Activated T-cell treated with anti-CD3 and anti-CD28 coated beads, Interleukin-2, amount 50 U/mL, for 48 hours (primary cell): ENCODE measurements around the gene TRPM2.

Experiments
- DNase-seq, 2 experiments: peaks; one replicate each; pipeline ENCODE4 v3.0.0-alpha.2; 2020

The TRPM2 gene

GRCh38 chr21:44466996-44467858, 113.8 kb downstream of the TRPM2 start:
- DNase-seq, result no peak

- DNase-seq, result no peak
These were observed 114.4 kb downstream of the TRPM2 start for GRCh38 chr21:44467859-44468195.

DNA sequence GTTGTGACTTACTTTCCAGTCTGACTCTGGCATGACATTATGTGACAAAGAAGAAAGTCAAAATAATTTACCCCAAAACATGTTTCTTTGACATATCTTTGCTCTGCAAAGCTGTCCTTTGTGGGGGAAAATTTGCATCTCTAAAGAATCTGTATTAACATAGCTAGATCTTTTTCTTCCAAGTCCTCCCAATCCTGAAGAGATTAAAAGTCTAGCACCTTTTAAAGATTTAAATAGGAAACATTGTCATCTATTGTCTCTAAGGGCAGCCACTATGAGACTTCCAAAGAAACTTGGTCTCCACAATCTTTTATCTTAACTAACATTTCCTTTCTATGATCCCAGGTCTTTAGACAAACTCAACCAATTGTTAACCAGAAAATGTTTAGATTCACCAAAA, 117.9 kb downstream of the TRPM2 start:
- no peak for DNase-seq

- DNase-seq, result no peak
These were observed 118.6 kb downstream of the TRPM2 start for GRCh38 chr21:44471996-44472395.

DNA sequence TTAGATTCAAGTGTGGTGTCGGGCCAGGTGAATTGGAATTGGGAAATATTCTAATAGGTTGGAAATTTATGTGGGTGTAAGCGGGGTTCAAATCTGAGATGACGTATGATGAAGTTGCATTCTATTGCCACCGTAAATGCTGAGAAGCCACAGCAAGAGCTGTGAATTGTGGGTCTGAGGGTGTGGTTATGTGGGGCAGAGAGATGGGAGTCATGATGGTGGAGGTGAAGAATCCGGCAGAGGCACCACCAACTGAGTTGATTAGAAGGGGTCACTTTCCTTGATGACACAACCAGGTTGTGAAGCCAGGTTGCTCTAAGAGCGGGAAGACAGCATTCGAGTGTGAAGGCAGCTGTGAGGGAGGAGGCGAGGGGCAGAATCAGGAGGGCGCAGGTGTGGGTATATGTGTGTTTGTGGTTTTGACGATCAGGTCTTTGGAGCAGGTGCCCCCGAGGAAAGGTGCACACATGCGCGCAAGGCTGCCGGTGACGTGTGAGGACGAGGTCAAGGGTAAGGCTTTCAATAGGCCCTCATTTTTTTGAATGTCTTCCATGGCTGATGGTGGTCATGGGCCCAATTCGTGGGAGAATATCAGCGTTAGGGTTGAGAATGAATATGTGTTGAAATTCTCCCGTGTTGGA, 120.6 kb downstream of the TRPM2 start:
- no peak for DNase-seq

- no peak for DNase-seq
These were observed 121.9 kb downstream of the TRPM2 start for GRCh38 chr21:44475266-44475845.

- no peak for DNase-seq
These were observed 123.7 kb downstream of the TRPM2 start for GRCh38 chr21:44477131-44477530.

- DNase-seq, result no peak
These were observed 124.3 kb downstream of the TRPM2 start for GRCh38 chr21:44477712-44478111.

- DNase-seq, result no peak
These were observed 124.8 kb downstream of the TRPM2 start for GRCh38 chr21:44478124-44478800.

- no peak for DNase-seq
These were observed 125.4 kb downstream of the TRPM2 start for GRCh38 chr21:44478801-44479167.

DNA sequence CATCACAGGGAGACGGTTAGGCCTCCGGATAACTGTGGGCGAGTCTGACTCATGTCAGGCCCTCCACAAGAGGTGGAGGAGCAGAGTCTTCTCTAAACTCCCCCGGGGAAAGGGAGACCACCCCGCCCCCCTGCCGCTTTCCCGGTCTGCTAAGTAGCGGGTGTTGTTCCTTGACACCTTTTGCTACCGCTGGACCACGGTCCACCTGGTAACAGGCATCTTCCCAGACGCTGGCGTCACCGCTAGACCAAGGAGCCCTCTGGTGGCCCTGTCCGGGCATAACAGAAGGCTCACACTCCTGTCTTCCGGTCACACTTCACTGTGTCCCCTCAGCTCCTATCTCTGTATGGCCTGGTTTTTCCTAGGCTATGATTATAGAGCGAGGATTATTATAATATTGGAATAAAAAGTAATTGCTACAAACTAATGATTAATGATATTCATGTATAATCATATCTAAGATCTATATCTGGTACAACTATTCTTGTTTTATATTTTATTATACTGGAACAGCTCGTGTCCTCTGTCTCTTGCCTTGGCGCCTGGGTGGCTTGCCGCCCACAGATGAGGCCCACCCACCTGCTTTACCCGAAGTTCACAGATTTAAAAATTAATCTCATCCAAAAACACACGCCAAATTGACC, 126.3 kb downstream of the TRPM2 start:
- DNase-seq, result peak; percentile 70 to 75

DNA sequence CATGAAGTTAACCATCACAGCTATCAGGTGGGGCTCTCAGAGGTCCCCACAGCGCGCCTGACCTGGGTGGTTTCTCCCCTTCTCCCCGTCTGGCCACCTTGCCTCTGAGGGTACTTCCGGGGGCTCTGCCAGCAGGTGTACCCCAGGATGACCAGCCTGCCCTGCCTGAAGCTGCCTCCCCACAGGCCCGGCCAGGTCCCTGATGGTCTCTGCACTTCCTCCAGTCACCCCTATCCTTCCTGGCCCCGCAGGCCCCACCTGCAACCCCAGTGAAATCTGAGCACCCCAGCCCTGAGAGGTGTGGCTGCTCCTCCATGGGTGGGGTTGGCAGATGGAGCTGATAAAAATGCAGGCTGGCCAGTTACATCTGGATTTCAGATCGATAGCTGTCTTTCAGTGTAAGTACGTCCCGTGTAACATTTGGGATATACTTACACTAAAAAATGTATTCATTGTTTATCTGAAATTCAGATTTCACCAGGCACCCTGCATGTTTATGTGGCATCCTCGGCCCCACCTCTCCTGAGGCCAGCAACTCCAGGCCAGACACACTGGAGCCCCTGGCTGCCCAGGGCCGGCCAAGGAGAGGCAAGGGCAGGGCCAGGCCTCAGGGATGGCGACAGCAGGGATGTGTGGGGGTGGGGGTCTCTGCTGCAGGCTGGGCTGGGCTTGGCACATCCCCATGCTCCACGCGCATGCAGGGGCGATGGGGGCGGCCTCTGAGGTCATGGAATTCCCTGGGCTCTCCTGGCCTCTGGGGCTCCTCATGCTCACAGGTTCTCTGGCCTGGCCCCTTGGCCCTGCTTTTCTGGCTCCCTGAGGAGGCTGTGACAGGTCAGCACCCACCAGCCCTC, 127.0 kb downstream of the TRPM2 start:
- no peak for DNase-seq

DNA sequence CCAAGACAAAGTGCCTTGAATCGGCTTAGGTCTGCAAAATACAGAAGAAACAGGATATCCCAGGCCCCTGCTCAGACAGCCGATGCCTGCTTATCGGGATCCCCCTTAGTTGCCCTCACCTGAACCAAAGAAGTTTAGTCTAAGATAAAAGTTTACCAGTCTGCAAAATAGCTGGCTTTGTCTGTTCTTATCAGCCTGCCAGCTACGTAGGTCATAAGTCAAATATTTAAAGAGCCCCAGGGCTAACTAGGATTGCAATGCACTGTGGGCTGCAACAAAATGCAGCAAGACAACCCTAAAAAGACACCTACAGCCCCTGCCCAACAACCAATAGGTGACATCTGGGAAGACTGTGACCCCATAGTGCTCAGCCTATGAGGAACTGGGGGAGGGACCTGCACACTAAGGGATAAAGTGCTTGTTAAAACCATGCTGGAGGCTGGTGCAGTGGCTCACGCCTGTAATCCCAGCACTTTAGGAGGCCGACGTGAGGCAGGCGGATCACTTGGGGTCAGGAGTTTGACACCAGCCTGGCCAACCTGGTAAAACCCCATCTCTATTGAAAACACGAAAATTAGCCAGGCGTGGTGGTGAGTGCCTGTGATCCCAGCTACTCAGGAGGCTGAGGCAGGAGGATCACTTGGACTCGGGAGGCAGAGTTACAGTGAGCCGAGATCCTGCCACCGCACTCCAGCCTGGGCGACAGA, 129.3 kb downstream of the TRPM2 start:
- DNase-seq, result no peak

DNA sequence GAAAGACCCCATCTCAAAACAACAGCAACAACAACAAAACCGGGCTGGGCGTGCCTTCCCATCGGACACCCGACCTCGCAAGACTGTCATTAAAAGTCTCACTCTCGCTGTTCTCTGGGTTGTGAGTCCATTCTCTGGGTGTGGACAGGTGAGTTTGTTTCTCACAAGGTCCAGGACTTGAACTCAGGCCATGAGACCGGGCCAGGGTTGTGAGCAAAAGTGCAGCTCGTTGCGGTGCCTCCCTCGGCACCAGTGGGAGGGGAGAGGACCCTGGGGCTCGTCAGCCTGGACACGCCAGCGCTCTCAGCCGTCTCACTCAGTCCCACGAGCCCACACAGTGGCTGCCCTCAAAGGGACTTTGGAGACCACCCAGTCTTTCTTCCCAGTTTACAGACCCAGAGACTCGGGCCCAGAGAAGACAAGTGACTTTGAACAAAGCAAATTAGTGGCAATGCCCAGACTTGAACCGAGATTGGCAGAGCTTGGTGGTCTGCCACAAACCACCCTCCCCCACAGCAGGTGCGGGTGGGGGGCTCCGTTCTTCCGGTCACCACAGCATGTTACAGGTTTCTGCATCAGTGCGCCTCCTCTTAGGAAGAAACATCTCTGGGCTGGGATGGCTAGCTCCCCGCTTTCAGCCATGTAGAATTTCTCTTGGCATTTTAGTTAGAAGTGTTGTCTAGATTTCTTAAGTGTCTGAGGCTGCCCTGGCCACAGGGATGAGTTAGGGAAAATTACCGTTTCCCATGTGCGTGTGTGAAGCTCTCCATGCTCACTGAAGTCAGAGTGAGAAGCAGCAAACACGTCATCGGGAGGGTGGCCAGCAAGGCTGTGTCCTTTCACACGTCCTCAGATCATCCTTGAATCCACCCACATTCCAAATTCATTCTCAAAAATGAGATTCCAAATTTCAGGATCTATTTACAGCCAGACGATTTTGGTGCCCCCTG, 130.1 kb downstream of the TRPM2 start:
- no peak for DNase-seq

DNA sequence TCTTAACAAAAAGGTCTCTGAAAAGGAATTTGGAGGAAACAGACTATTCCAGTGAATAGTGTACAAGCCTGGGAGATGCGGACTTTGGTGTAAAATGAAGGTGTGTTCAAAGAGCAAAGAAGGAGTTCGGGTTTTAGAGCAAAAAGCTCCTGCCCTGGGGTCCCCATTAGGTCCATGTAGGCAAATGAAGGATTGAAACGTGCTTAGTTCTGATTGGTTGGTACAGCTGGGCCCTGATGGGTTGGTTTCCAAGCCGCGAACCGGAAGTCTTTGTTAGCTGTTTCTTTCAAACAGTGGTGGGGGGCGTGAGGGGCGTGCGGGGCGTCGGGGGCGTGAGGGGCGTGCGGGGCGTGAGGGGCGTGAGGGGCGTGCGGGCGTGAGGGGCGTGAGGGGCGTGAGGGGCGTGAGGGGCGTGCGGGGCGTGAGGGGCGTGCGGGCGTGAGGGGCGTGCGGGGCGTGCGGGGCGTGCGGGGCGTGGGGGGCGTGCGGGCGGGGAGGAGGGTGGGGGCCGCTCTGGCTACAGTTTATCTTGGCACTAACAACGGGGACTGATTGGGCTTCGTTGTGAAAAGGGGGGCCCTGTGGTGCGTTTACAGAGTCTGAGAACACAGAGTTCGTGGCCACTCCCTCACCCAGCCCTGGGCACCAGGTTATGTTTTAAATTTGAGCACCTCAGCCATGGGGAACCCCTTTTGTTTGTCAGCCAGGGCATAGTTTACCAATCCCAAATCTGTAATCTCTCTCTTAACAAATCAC, 131.3 kb downstream of the TRPM2 start:
- DNase-seq, result no peak

DNA sequence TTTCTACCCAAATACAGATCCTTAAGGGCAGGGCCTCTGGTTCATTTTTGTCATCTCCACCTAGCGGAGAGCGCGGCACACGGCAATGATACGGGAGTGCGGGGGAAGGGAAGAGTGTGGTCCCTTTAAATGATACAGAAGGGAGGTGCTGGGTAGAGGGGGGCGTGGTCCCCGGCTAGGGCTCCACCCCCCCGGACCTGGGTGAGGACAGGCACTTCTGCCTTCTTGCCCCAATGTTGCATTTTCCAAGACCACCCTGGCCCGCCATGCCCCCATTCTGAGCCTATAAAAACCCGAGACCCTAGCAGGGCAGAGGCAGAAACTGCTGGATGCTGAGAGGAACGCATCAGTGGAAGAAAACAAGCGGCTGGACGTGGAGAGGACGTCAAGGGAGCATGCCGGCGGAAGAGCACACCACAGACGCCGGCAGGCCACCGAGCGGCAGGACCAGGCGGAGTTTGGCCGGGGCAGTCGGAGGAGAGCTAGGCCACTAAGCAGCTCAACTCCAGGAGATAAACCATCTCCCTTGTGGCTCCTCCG, 131.9 kb downstream of the TRPM2 start:
- peak; percentile 72 to 75 for DNase-seq

GRCh38 chr21:44485796-44486195, 132.4 kb downstream of the TRPM2 start:
- peak in 1 of 2 experiments; percentile 19 for DNase-seq

DNA sequence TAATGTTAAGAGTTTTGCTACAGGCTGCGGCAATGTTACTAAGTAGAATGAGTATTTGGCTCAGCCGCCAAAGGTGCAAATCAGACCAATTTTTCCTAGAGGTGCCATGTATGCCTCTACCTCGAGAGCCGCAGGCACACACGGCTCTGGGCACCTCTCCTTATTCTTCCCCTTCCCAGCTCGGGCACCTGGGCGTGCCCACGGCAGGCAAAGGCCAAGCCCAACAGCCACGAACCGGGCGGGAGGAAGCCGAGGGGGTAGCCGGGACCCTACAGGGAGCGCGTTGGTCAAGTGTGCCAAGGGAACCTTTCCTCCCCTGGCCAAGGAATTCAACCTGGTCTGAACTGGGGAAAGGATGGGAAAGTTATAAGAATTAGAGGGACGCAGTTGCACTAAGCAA, 132.9 kb downstream of the TRPM2 start:
- DNase-seq, result no peak

DNA sequence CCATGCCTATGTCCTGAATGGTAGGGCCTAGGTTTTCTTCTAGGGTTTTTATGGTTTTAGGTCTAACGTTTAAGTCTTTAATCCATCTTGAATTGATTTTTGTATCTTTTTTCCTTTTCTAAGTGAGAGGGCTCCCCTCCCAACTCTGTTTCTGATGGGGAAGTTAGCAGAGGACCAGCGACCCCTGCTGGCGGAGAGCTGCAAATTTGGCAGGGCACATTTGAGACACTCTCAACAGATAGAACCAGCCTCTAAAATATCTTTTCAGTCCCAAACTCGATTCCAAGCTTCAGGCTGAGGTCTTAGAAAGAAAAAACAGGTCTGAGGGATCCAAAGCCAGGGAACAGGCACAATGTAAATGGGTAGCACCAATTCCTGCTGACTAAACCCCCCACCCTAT, 134.4 kb downstream of the TRPM2 start:
- peak; percentile 75 for DNase-seq
